Activated CD8-positive, alpha-beta memory T cell treated with anti-CD3 and anti-CD28 coated beads for 4 hours (primary cell): ENCODE data around the gene SLC15A1.

ENCODE experiments used
- DNase-seq, 2 donors: peaks; one replicate each; pipeline ENCODE4 v3.0.0-alpha.2; 2020; ENCODE audit warnings: low read depth in 2 of 2

Gene SLC15A1

GRCh38 chr13:98693756-98694155 lies 58.7 kb downstream of the SLC15A1 start:
- DNase-seq = no peak

- no peak for DNase-seq
Measured at GRCh38 chr13:98691360-98691759, 61.1 kb downstream of the SLC15A1 start.

- DNase-seq = no peak
Measured at GRCh38 chr13:98690348-98691022, 62.0 kb downstream of the SLC15A1 start.

GRCh38 chr13:98689347-98689968 lies 63.0 kb downstream of the SLC15A1 start:
- no peak for DNase-seq

GRCh38 chr13:98688373-98688772 lies 64.1 kb downstream of the SLC15A1 start:
- no peak for DNase-seq

- DNase-seq = no peak
Measured at GRCh38 chr13:98687319-98687718, 65.2 kb downstream of the SLC15A1 start.

- DNase-seq = no peak
Measured at GRCh38 chr13:98686270-98686669, 66.2 kb downstream of the SLC15A1 start.

- no peak for DNase-seq
Measured at GRCh38 chr13:98685146-98685545, 67.3 kb downstream of the SLC15A1 start.

- no peak for DNase-seq
Measured at GRCh38 chr13:98681049-98681448, 71.4 kb downstream of the SLC15A1 start.

- no peak for DNase-seq
Measured at GRCh38 chr13:98678741-98679140, 73.7 kb downstream of the SLC15A1 start.

- no peak for DNase-seq
Measured at GRCh38 chr13:98677398-98677797, 75.1 kb downstream of the SLC15A1 start.

- no peak for DNase-seq
Measured at GRCh38 chr13:98676239-98676638, 76.2 kb downstream of the SLC15A1 start.

GRCh38 chr13:98675837-98676236 lies 76.6 kb downstream of the SLC15A1 start:
- no peak for DNase-seq

- no peak for DNase-seq
Measured at GRCh38 chr13:98675066-98675465, 77.4 kb downstream of the SLC15A1 start.

- peak; percentile 8 to 13 for DNase-seq
Measured at GRCh38 chr13:98672947-98673613, 79.4 kb downstream of the SLC15A1 start.

GRCh38 chr13:98668155-98668554 lies 84.3 kb downstream of the SLC15A1 start:
- DNase-seq = no peak

GRCh38 chr13:98665638-98665995 lies 86.9 kb downstream of the SLC15A1 start:
- no peak for DNase-seq

GRCh38 chr13:98664924-98665637 lies 87.4 kb downstream of the SLC15A1 start:
- no peak for DNase-seq

GRCh38 chr13:98664510-98664909 lies 88.0 kb downstream of the SLC15A1 start:
- no peak for DNase-seq

- peak; percentile 5 to 43 for DNase-seq
Measured at GRCh38 chr13:98664047-98664446, 88.4 kb downstream of the SLC15A1 start.

- DNase-seq = no peak
Measured at GRCh38 chr13:98658131-98658530, 94.3 kb downstream of the SLC15A1 start.

GRCh38 chr13:98657506-98658085 lies 94.9 kb downstream of the SLC15A1 start:
- DNase-seq = no peak
